Stimulated activated CD4-positive, alpha-beta T cell treated with anti-CD3 and anti-CD28 coated beads, Interleukin-2, amount 100 ng/mL, for 4 hours (primary cell): ENCODE results near the gene SERAC1.

ENCODE experiments used
- DNase-seq: peaks from one replicate; pipeline ENCODE4 v3.0.0-alpha.2; 2020; ENCODE audit warnings: low read depth

SERAC1 gene

GRCh38 chr6:158077676-158078075 is 90.4 kb downstream of the SERAC1 start:
- DNase-seq, result no peak

- DNase-seq, result no peak
Observed at GRCh38 chr6:158076548-158076947, 91.5 kb downstream of the SERAC1 start.

DNA sequence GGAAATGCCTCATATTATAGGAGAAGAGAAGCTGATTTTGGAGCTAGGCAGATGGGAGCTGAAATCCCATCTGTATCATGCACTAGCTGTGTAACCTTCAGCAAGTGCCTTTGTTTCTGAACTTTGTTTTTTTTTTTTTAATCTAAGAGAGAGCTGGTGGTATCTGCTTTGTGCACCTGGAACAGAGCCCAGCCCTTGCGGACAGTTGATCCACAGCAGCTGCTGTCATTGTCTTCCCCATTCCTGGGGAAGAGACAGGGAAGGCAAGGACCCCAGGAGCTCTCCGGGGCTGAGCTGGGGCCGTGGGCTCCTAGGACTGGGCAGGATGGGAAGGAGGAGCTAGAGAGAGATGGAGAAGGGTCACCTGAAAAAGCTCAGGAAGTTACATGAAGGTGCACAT is 94.3 kb downstream of the SERAC1 start:
- no peak for DNase-seq

DNA sequence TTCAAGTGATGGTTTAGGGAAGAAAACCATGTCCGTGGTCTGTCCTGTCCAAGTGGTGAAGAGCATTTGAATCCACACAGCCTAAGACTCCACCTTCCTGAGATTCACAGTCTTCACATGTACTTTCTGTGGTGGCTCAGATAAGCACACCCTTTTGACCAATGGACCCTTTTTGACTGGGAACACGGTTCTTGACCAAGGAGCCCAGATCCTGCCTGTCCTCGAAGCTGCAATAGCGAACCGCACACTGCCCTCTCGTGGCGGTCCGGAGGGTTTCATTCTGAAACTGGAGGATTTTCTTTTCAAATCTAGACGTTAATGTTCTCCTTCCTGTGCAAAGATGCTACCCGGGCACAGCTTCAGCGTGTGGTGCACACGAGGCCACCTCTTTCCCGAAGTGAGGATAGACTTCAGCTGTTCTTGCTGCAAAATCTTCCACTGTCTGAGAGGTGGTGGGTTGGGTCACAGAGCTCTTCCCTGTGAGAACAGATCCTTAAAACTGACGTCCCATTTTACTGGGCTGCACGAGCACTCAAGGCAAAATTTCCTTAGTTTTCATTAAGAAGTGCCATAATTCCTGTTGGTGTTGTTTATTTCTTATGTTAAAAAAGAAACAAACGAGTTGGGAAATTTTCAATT is 95.9 kb downstream of the SERAC1 start:
- DNase-seq, result peak; percentile 39

GRCh38 chr6:158071121-158072082 is 96.7 kb downstream of the SERAC1 start:
- DNase-seq, result no peak

DNA sequence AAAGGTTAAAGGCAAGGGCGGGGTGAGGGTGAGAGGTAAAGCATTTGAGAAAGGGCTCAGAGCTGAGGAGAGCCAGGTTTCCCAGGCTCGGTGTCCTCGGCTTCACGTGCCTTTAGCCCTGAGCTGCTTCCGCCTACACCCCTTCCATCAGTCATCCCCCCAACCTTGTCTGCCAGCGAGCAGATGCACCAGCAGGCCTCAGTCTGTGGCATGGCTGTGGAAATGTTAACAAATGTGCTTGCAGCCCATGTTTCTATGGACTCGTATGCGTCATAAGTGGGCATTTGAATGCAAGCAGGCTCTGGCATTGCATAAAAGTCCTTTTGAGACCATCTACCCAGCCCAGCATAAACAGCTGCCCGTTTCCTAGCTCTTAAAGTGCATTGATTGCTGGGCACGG is 97.5 kb downstream of the SERAC1 start:
- DNase-seq, result no peak

- DNase-seq, result no peak
Observed at GRCh38 chr6:158069800-158070195, 98.3 kb downstream of the SERAC1 start.

- no peak for DNase-seq
Observed at GRCh38 chr6:158068893-158069799, 98.9 kb downstream of the SERAC1 start.

GRCh38 chr6:158068156-158068892 is 99.7 kb downstream of the SERAC1 start:
- no peak for DNase-seq

- DNase-seq, result no peak
Observed at GRCh38 chr6:158067436-158068015, 100.5 kb downstream of the SERAC1 start.

- no peak for DNase-seq
Observed at GRCh38 chr6:158066136-158066781, 101.8 kb downstream of the SERAC1 start.

GRCh38 chr6:158064725-158065251 is 103.3 kb downstream of the SERAC1 start:
- DNase-seq, result no peak

DNA sequence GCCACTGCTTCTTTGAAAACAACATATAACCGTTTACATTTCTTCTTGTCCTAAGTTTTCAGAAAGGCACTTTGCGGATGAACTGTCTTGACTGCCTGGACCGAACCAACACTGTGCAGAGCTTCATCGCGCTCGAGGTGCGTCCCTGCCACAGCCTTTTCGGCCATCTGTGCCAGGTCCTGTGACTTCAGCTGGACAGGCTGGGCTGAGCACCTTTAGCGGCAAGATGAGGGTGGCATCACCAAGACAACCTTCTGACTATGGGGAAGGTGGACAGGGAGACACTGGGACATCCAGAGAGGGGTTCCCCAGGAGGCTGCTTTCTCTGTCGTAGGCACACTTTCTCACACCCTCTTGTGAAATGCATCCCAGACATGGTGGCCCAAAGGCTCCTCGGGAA is 104.3 kb downstream of the SERAC1 start:
- no peak for DNase-seq

GRCh38 chr6:158061709-158062461 is 106.2 kb downstream of the SERAC1 start:
- DNase-seq, result no peak

GRCh38 chr6:158061361-158061708 is 106.7 kb downstream of the SERAC1 start:
- no peak for DNase-seq

- no peak for DNase-seq
Observed at GRCh38 chr6:158060455-158061360, 107.4 kb downstream of the SERAC1 start.
